Common myeloid progenitor, CD34-positive (primary cell): ENCODE results near the gene CALML3.

Source experiments
- CTCF ChIA-PET: fragments of 350-600 bp; sonication (Branson Sonifier 250); formaldehyde crosslinking; loops from one replicate; lab custom pipeline; 2021; ENCODE audit warnings: antibody characterized with exemption; lab: Charles Lee
- POLR2A ChIA-PET: fragments of 350-600 bp; sonication (Branson Sonifier 250); formaldehyde crosslinking; loops from one replicate; lab custom pipeline; 2021; ENCODE audit warnings: antibody characterized with exemption; lab: Charles Lee
- DNase-seq, 3 donors: peaks; one replicate each; pipeline versions ENCODE4 v3.0.0 to v3.0.0-alpha.2; 2013
- H3K27ac ChIP-seq, 2 experiments: 1 replicate in 1 of 2; 2 replicates in 1 of 2; pipeline ENCODE4 v1.7.0; 2013; ENCODE audit warnings: inconsistent platforms in 2 of 2, low read length in 2 of 2, mild to moderate bottlenecking in 2 of 2, low read depth in 1 of 2, moderate library complexity in 1 of 2; ENCODE audit not compliant: severe bottlenecking in 2 of 2, insufficient read depth in 1 of 2, poor library complexity in 1 of 2
- H3K27me3 ChIP-seq, 5 experiments: replicated peaks in 2 of 5; 1 replicate in 3 of 5; 2 replicates in 2 of 5; pipeline versions ENCODE4 v1.6.1 to v1.7.0; 2013; ENCODE audit warnings: low read length in 4 of 5, mild to moderate bottlenecking in 2 of 5, moderate library complexity in 2 of 5, inconsistent platforms in 1 of 5; ENCODE audit not compliant: insufficient read depth in 5 of 5, control insufficient read depth in 4 of 5
- H3K36me3 ChIP-seq, 4 experiments: 1 replicate in 2 of 4; 2 replicates in 2 of 4; pipeline versions ENCODE4 v1.6.1 to v1.7.0; 2013; ENCODE audit warnings: low read length in 3 of 4, control low read depth in 1 of 4, mild to moderate bottlenecking in 1 of 4; ENCODE audit not compliant: control insufficient read depth in 4 of 4, insufficient read depth in 4 of 4
- H3K4me1 ChIP-seq, 4 experiments: 1 replicate in 3 of 4; 2 replicates in 1 of 4; pipeline versions ENCODE4 v1.6.1 to v1.7.1; 2013; ENCODE audit warnings: low read length in 3 of 4, mild to moderate bottlenecking in 3 of 4, control low read depth in 1 of 4, inconsistent platforms in 1 of 4, moderate library complexity in 1 of 4; ENCODE audit not compliant: control insufficient read depth in 4 of 4, insufficient read depth in 4 of 4; ENCODE audit errors: control extremely low read depth in 1 of 4
- H3K4me3 ChIP-seq, 7 experiments: 1 replicate in 4 of 7; 2 replicates in 3 of 7; pipeline versions ENCODE4 v1.5.1 to v1.7.0; 2013; ENCODE audit warnings: mild to moderate bottlenecking in 7 of 7, low read length in 6 of 7, moderate library complexity in 6 of 7, inconsistent platforms in 2 of 7, low read depth in 2 of 7, control low read depth in 1 of 7; ENCODE audit not compliant: insufficient read depth in 4 of 7, control insufficient read depth in 1 of 7; ENCODE audit errors: extremely low read depth in 1 of 7
- H3K9me3 ChIP-seq, 5 experiments: 1 replicate in 4 of 5; 2 replicates in 1 of 5; pipeline versions ENCODE4 v1.6.1 to v1.7.1; 2013; ENCODE audit warnings: low read length in 4 of 5, mild to moderate bottlenecking in 2 of 5, inconsistent platforms in 1 of 5, low read depth in 1 of 5, moderate library complexity in 1 of 5; ENCODE audit not compliant: control insufficient read depth in 4 of 5, insufficient read depth in 2 of 5; ENCODE audit errors: control extremely low read depth in 1 of 5
- WGBS: methylation state at CpG from one replicate; pipeline ENCODE4 v1.1.5; 2013; ENCODE audit not compliant: insufficient coverage; 5-methylcytosine and 5-hydroxymethylcytosine counted together

The CALML3 gene

DNA sequence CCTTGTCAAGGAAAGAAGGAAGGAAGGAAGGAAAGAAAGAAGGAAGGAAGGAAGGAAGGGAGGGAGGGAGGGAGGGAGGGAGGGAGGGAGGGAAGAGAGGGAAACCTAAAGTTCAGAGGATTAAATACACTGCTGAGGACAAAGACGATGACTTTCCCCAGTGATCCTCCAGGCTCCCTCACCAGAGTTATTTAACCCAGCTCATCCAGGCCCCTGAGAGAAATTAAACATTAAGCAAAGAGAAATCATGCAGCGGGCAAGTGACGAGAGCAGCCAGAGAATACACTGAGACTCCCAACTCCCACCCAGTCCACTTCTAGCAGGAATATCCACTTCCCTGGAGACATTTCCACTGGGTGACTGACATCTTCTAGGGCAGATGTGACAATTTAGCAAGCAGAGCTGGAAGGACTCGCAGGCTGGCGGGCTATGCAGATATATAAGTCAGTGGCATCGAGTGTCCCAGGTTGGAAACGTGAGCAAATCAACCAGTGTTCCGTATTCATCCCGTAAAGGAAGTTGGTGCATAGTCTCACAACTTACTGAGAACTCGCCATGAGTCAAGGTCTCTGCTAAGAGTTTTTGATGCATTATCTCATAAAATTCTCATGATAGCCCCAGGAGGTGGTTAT lies 48.7 kb downstream of the CALML3 start:
- ChIA-PET CTCF (no interaction called here), POLR2A (no interaction called here)
- no peak overlapping the region for H3K4me3 ChIP-seq
- no peak for DNase-seq
- 97% methylated on average over 8 of the region's 10 CpGs for WGBS
- H3K27me3 ChIP-seq: no peaks in the 10 kb centered on the region
- no peaks in the 10 kb centered on the region for H3K9me3 ChIP-seq
- H3K4me1 ChIP-seq: no peaks in the 10 kb centered on the region
- H3K27ac ChIP-seq: no peak overlapping the region
- H3K36me3 ChIP-seq: no peaks in the 10 kb centered on the region

DNA sequence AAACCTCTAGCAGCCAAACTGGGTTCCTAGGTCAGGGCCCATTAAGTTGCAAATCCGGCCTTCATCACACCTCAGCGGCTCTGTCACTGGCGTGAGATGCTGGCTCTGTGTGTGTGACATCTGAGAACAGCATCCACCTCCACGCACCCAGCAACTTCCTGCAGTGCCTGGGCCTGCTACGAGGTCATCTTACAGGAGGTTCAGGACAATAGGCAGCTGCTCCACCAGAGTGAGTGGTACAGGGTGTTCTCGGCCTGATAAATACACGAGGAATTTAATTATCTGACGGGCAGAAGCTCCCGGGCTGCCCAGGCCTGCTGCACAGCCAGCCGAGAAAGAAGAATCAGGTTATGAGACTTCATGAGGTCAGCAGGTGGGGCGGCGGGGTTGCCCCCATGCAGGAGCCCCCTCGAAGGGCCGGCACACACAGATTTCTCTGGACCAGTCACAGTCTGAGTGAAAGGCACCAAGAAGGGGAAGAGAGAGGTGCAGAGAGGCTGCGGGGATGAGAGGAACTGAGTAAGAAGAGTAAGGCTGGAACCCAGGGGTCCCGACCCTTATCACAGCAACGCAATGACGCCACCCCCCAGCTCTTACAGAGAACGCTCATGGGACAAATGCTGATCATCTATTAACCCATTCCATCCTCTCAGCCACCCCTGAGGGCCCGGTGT lies 49.3 kb downstream of the CALML3 start:
- POLR2A ChIA-PET: no interaction called here
- H3K27ac ChIP-seq: no peak overlapping the region

GRCh38 chr10:5574642-5575131 lies 49.9 kb downstream of the CALML3 start:
- DNase-seq: no peak
- H3K9me3 ChIP-seq: no peaks in the 10 kb centered on the region
- no peak overlapping the region for H3K27ac ChIP-seq
- ChIA-PET POLR2A (no interaction called here), CTCF (no interaction called here)
- no peaks in the 10 kb centered on the region for H3K36me3 ChIP-seq
- H3K27me3 ChIP-seq: no peaks in the 10 kb centered on the region
- 97% methylated on average over 13 of the region's 14 CpGs for WGBS
- H3K4me1 ChIP-seq: no peaks in the 10 kb centered on the region
- no peak overlapping the region for H3K4me3 ChIP-seq

More for the DNA sequence above, 49.3 kb downstream of the CALML3 start:
- CTCF ChIA-PET: no interaction called here
- H3K4me3 ChIP-seq: no peak overlapping the region
- WGBS: 91% methylated on average over 15 of the region's 20 CpGs
- no peaks in the 10 kb centered on the region for H3K36me3 ChIP-seq
- H3K4me1 ChIP-seq: no peaks in the 10 kb centered on the region
- DNase-seq: no peak
- no peaks in the 10 kb centered on the region for H3K27me3 ChIP-seq
- no peaks in the 10 kb centered on the region for H3K9me3 ChIP-seq

DNA sequence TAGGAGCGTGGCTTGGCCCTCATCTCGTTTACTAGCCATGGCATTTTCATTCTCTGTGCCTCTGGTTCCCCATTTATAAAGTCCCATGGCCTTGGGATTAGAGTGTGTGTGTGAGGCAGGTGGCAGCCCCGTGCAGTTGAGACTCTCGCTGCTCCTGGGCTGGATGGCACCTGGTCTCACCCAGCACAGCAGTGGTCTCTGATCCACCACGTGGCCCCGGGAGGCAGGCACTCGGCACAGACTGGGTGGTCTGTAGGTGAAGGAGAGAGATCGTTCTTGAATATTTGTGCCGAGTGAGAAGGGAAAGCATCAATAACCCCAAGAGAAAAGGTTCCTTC lies 50.4 kb downstream of the CALML3 start:
- POLR2A ChIA-PET: no interaction called here
- H3K36me3 ChIP-seq: no peaks in the 10 kb centered on the region

GRCh38 chr10:5575482-5576153 lies 50.9 kb downstream of the CALML3 start:
- ChIA-PET CTCF (no interaction called here), POLR2A (no interaction called here)
- Histone ChIP-seq H3K27me3 (no peaks in the 10 kb centered on the region), H3K27ac (no peak overlapping the region), H3K4me1 (no peaks in the 10 kb centered on the region), H3K4me3 (no peak overlapping the region), H3K36me3 (no peaks in the 10 kb centered on the region), H3K9me3 (no peaks in the 10 kb centered on the region)
- 91% methylated on average over 17 of the region's 23 CpGs for WGBS
- DNase-seq: peak in 2 of 3 donors; percentile 14 to 34

More for the DNA sequence above, 50.4 kb downstream of the CALML3 start:
- Histone ChIP-seq H3K4me3 (no peak overlapping the region), H3K27ac (no peak overlapping the region), H3K27me3 (no peaks in the 10 kb centered on the region), H3K4me1 (no peaks in the 10 kb centered on the region), H3K9me3 (no peaks in the 10 kb centered on the region)
- CTCF ChIA-PET: no interaction called here
- WGBS: 54% methylated on average over 3 of the region's 9 CpGs
- no peak for DNase-seq

DNA sequence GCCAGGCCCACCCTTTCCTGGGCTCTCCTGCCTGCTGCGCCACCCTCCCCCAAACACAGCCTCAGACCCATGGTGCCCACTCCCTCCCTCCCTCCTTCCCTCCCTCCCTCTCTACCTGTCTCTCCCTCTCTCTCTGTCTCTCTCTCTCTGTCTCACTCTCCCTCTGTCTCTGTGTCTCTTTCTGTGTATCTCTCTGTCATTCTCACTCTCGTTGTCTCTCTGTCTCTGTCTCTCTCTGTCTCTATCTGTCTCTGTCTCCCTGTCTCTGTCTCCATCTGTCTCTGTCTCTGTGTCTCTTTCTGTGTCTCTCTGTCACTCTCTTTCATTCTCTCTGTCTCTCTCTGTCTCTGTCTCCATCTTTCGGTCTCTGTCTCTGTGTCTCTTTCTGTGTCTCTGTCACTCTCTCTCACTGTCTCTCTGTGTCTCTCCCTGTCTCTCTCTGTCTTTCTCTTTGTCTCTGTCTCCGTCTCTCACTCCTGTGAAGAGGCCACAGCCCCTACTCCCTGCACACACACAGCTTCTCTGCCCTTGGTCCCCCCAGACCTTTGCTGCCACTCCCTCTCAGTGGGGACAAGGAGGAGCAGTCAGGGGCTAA lies 51.5 kb downstream of the CALML3 start:
- POLR2A ChIA-PET: no interaction called here
- 95% methylated on average over 3 of the region's 4 CpGs for WGBS
- H3K36me3 ChIP-seq: no peaks in the 10 kb centered on the region
- no peaks in the 10 kb centered on the region for H3K4me1 ChIP-seq
- H3K9me3 ChIP-seq: no peaks in the 10 kb centered on the region
- H3K4me3 ChIP-seq: no peak overlapping the region
- DNase-seq: no peak
- H3K27ac ChIP-seq: no peak overlapping the region
- CTCF ChIA-PET: interaction anchor here (0.8 kb wide), 1 partner anchor 9 kb away, joined by 3 read pairs; no protein-coding TSS in a partner anchor
- H3K27me3 ChIP-seq: no peaks in the 10 kb centered on the region
